K562 (cell line): ENCODE data around the gene HEMK1. TPM values are rescaled to one million over a fixed set of nuclear protein-coding genes. Genes with fewer than 3 reads are reported as not detected.

ENCODE experiments used
- ARID2 ChIP-seq: fragments of 450-650 bp; IDR thresholded peaks from 2 replicates; pipeline ENCODE4 v1.6.1; 2017; ENCODE audit warnings: antibody characterized with exemption, mild to moderate bottlenecking
- ATF1 ChIP-seq, 2 experiments: fragments of 450-650 bp in 1 of 2; IDR thresholded peaks; 2 replicates each; pipeline ENCODE4 v1.6.1; 2016; ENCODE audit warnings: missing compliant biosample characterization in 1 of 2, missing genetic modification characterization in 1 of 2
- CHD1 ChIP-seq: fragments of 200-600 bp; sonication (generic); IDR thresholded peaks from one replicate; pipeline ENCODE4 v1.6.1; 2012; ENCODE audit warnings: mild to moderate bottlenecking, moderate library complexity, low read length, inconsistent platforms
- DMBX1 ChIP-seq: fragments of 250-450 bp; sonication (Bioruptor Pico); IDR thresholded peaks from 2 replicates; pipeline ENCODE4 v1.8.0; 2022; ENCODE audit warnings: inconsistent platforms, mild to moderate bottlenecking, moderate library complexity, borderline replicate concordance
- ELK3 ChIP-seq: fragments of 450-650 bp; formaldehyde crosslinking; IDR thresholded peaks from 2 replicates; pipeline ENCODE4 v1.4.0; 2020; ENCODE audit warnings: mild to moderate bottlenecking
- GTF2B ChIP-seq: IDR thresholded peaks from 2 replicates; pipeline ENCODE4 v1.6.1; 2011; ENCODE audit not compliant: insufficient read length; ENCODE audit errors: extremely low read depth
- HNRNPLL ChIP-seq: fragments of 200-400 bp; formaldehyde crosslinking; IDR thresholded peaks from 2 replicates; pipeline ENCODE4 v1.6.1; 2017; ENCODE audit warnings: low read length, low read depth, mild to moderate bottlenecking; ENCODE audit not compliant: poor library complexity, severe bottlenecking
- LCOR ChIP-seq: sonication (generic); formaldehyde crosslinking; IDR thresholded peaks from 2 replicates; pipeline ENCODE4 v1.8.0; 2022; ENCODE audit warnings: mild to moderate bottlenecking, missing genetic modification reagents
- MEIS2 ChIP-seq: fragments of 450-650 bp; IDR thresholded peaks from 2 replicates; pipeline ENCODE4 v1.6.1; 2014; ENCODE audit warnings: mild to moderate bottlenecking; ENCODE audit not compliant: partially characterized antibody
- MYNN ChIP-seq, 2 experiments: sonication (generic); formaldehyde crosslinking in 1 of 2; IDR thresholded peaks; 2 replicates each; pipeline versions ENCODE4 v1.5.0 to v1.6.1; 2016 to 2020; ENCODE audit warnings: antibody characterized with exemption in 1 of 2, missing genetic modification reagents in 1 of 2
- NFATC3 ChIP-seq: fragments of 450-650 bp; IDR thresholded peaks from 2 replicates; pipeline ENCODE4 v1.6.1; 2017; ENCODE audit warnings: mild to moderate bottlenecking
- PML ChIP-seq: IDR thresholded peaks from 2 replicates; pipeline ENCODE4 v1.6.1; 2012; ENCODE audit warnings: low read length, inconsistent platforms
- PTBP1 ChIP-seq: fragments of 200-400 bp; formaldehyde crosslinking; IDR thresholded peaks from 2 replicates; pipeline ENCODE4 v1.6.1; 2017; ENCODE audit warnings: low read depth, low read length
- PTRF ChIP-seq: fragments of 450-650 bp; IDR thresholded peaks from 2 replicates; pipeline ENCODE4 v1.6.1; 2016; ENCODE audit warnings: mild to moderate bottlenecking, missing genetic modification characterization, missing compliant biosample characterization
- SNAPC5 ChIP-seq: fragments of 250-450 bp; sonication (Bioruptor Pico); IDR thresholded peaks from 2 replicates; pipeline ENCODE4 v1.8.0; 2021; ENCODE audit warnings: moderate library complexity, mild to moderate bottlenecking, inconsistent platforms
- ZBTB33 ChIP-seq: sonication (generic); formaldehyde crosslinking; IDR thresholded peaks from 2 replicates; pipeline ENCODE4 v1.8.1; 2023; ENCODE audit warnings: mild to moderate bottlenecking, missing genetic modification reagents
- ZBTB9 ChIP-seq: fragments of 450-650 bp; formaldehyde crosslinking; IDR thresholded peaks from 2 replicates; pipeline ENCODE4 v1.4.0; 2020; ENCODE audit warnings: mild to moderate bottlenecking, moderate library complexity
- ZFP30 ChIP-seq: fragments of 250-450 bp; sonication (Bioruptor Pico); IDR thresholded peaks from 2 replicates; pipeline ENCODE4 v1.8.0; 2022; ENCODE audit warnings: moderate library complexity, mild to moderate bottlenecking, inconsistent platforms, borderline replicate concordance
- ZNF280B ChIP-seq: fragments of 250-450 bp; sonication (Bioruptor Pico); IDR thresholded peaks from 2 replicates; pipeline ENCODE4 v1.5.1; 2021; ENCODE audit warnings: mild to moderate bottlenecking
- ZSCAN32 ChIP-seq: fragments of 450-650 bp; formaldehyde crosslinking; IDR thresholded peaks from 2 replicates; pipeline ENCODE4 v1.4.0; 2020; ENCODE audit warnings: mild to moderate bottlenecking, moderate library complexity
- polyA plus RNA-seq, 8 experiments: library from polyadenylated mRNA; depleted of rRNA in 4 of 8; stranded (reverse) in 5 of 8; unstranded in 3 of 8; fragments of >200 nt; fragmentation: Nextera tagmentation in 2 of 8; fragmentation: Illumina TruSeq in 1 of 8; extraction: Ambion mirVana in 2 of 8; extraction: Trizol in 1 of 8; gene quantifications; 2 replicates each; pipeline versions ENCODE4 v1.2.1 to v1.2.3, GENCODE V29; 2011 to 2014; ENCODE audit warnings: inconsistent platforms in 1 of 8, missing spikeins in 1 of 8
- total RNA-seq, 7 experiments: library from RNA; depleted of rRNA in 6 of 7; stranded (reverse); fragments of >200 nt in 6 of 7; fragmentation: Illumina TruSeq in 2 of 7; extraction: Trizol in 2 of 7; gene quantifications; 2 replicates each; pipeline versions ENCODE4 v1.2.1 to v1.2.3, GENCODE V29; 2011 to 2021; ENCODE audit warnings: low replicate concordance in 1 of 7

The HEMK1 gene
- total and polyA plus RNA-seq, 9 of the 15 experiments (the other 6 are each of a cell fraction or from before 2014, with no cell fraction given): 2.0 to 16.8 (median 11.4) TPM

- no peak for TF ChIP-seq SNAPC5 (CRISPR knock-in tag)
- TF ChIP-seq ZNF280B (CRISPR knock-in tag): no peak
- TF ChIP-seq PTRF (tag): 0 out of 2 replicates have a peak, but pooled peaks have one; percentile 64
- no peak for TF ChIP-seq ELK3
- no peak for TF ChIP-seq MEIS2
- TF ChIP-seq CHD1: peak; percentile 8
- TF ChIP-seq ARID2: 0 out of 2 replicates have a peak, but pooled peaks have one; percentile 19
- peak; percentile 30; the same call in 1 of the 2 replicates for TF ChIP-seq MYNN (IDR thresholded peaks at IDR 0.05)
- no peak for TF ChIP-seq MYNN (CRISPR knock-in tag; IDR thresholded peaks at IDR 0.05)
- no peak for TF ChIP-seq ZFP30 (CRISPR knock-in tag)
- no peak for TF ChIP-seq LCOR
- TF ChIP-seq DMBX1: peak; percentile 47; the same call in 1 of the 2 replicates
- no peak for TF ChIP-seq HNRNPLL
- no peak for TF ChIP-seq ATF1 (CRISPR knock-in tag; IDR thresholded peaks at IDR 0.05)
- 0 out of 2 replicates have a peak, but pooled peaks have one; percentile 10 for TF ChIP-seq ATF1 (tag; IDR thresholded peaks at IDR 0.05)
- TF ChIP-seq ZBTB33 (CRISPR knock-in tag): peak; percentile 96
- TF ChIP-seq PML: 0 out of 2 replicates have a peak, but pooled peaks have one; percentile 9
- TF ChIP-seq PTBP1: no peak
- peak; percentile 2; the same call in 1 of the 2 replicates for TF ChIP-seq ZSCAN32
- TF ChIP-seq NFATC3: no peak
- peak; percentile 72 for TF ChIP-seq ZBTB9
- TF ChIP-seq GTF2B: no peak
Measured at GRCh38 chr3:50604628-50605588, 35.6 kb downstream of the HEMK1 start (continued).
